IMR-90 (cell line): ENCODE data around the gene SPAG7. TPM values are rescaled to one million over a fixed set of nuclear protein-coding genes. Genes with fewer than 3 reads are reported as not detected.

Experiments
- ATAC-seq: fragments of 200-7000 bp; cut with Tn5 transposase; 2 replicates; pipeline ENCODE4 v1.9.1; 2020; ENCODE audit warnings: low read depth, mild to moderate bottlenecking, moderate library complexity
- BruUV-seq: library from RNA; stranded (reverse); fragments of 400-500 nt; replicated peaks from 2 replicates; lab custom pipeline; 2021; lab: Mats Ljungman, UMichigan
- CTCF ChIA-PET: fragments of 300-600 bp; formaldehyde crosslinking; extraction: SDS; loops from one replicate; lab custom pipeline; 2021; ENCODE audit warnings: antibody characterized with exemption; lab: Yijun Ruan, JAX
- POLR2A ChIA-PET: fragments of 300-600 bp; sonication (Branson Sonifier 250); formaldehyde crosslinking; loops from one replicate; lab custom pipeline; 2022; ENCODE audit warnings: antibody characterized with exemption; ENCODE audit not compliant: unreplicated experiment; lab: Charles Lee
- DNase-seq: peaks from one replicate; pipeline ENCODE4 v3.0.0; 2013
- H2AFZ ChIP-seq: replicated peaks from 2 replicates; pipeline ENCODE3; 2013; ENCODE audit warnings: low read length, mild to moderate bottlenecking; ENCODE audit not compliant: poor library complexity
- H2AK5ac ChIP-seq: 2 replicates; pipeline ENCODE4 v1.6.1; 2013; ENCODE audit warnings: low read depth, low read length, inconsistent platforms
- H2AK9ac ChIP-seq: replicated peaks from 2 replicates; pipeline ENCODE3; 2013; ENCODE audit warnings: mild to moderate bottlenecking, low read depth, low read length, moderate library complexity; ENCODE audit not compliant: poor library complexity
- H2BK120ac ChIP-seq: 2 replicates; pipeline ENCODE4 v1.6.1; 2013; ENCODE audit warnings: low read depth, low read length, inconsistent platforms
- H2BK15ac ChIP-seq: 3 replicates; pipeline ENCODE4 v1.6.1; 2013; ENCODE audit warnings: low read depth, low read length, inconsistent platforms
- H2BK20ac ChIP-seq: 2 replicates; pipeline ENCODE4 v1.6.1; 2013; ENCODE audit warnings: low read depth, mild to moderate bottlenecking, inconsistent platforms, low read length, moderate library complexity
- H2BK5ac ChIP-seq: 2 replicates; pipeline ENCODE4 v1.6.1; 2013; ENCODE audit warnings: mild to moderate bottlenecking, low read depth, low read length, inconsistent platforms; ENCODE audit not compliant: poor library complexity, severe bottlenecking
- H3K14ac ChIP-seq: replicated peaks from 2 replicates; pipeline ENCODE4 v1.6.1; 2013; ENCODE audit warnings: low read depth, low read length, inconsistent platforms
- H3K18ac ChIP-seq: 2 replicates; pipeline ENCODE4 v1.6.1; 2013; ENCODE audit warnings: low read depth, low read length, control low read depth
- H3K23ac ChIP-seq: 2 replicates; pipeline ENCODE4 v1.6.1; 2013; ENCODE audit warnings: low read depth, low read length, inconsistent platforms
- H3K27ac ChIP-seq: 2 replicates; pipeline ENCODE4 v1.5.1; 2013; ENCODE audit warnings: mild to moderate bottlenecking, control low read depth, low read length; ENCODE audit not compliant: insufficient read depth
- H3K27me3 ChIP-seq: 2 replicates; pipeline ENCODE4 v1.6.1; 2013; ENCODE audit warnings: low read length; ENCODE audit not compliant: control insufficient read depth, insufficient read depth
- H3K36me3 ChIP-seq: 2 replicates; pipeline ENCODE4 v1.6.1; 2013; ENCODE audit warnings: low read length, mixed read lengths; ENCODE audit not compliant: control insufficient read depth, insufficient read depth
- H3K4ac ChIP-seq: 2 replicates; pipeline ENCODE4 v1.6.1; 2013; ENCODE audit warnings: low read depth, low read length, inconsistent platforms
- H3K4me1 ChIP-seq: 2 replicates; pipeline ENCODE4 v1.6.1; 2013; ENCODE audit warnings: low read length, mixed read lengths; ENCODE audit not compliant: control insufficient read depth, insufficient read depth
- H3K4me2 ChIP-seq: 2 replicates; pipeline ENCODE4 v1.6.1; 2013; ENCODE audit warnings: low read depth, mild to moderate bottlenecking, control low read depth, low read length, moderate library complexity
- H3K4me3 ChIP-seq: 2 replicates; pipeline ENCODE4 v1.5.1; 2013; ENCODE audit warnings: low read depth, mild to moderate bottlenecking, control low read depth, low read length, moderate library complexity; ENCODE audit not compliant: insufficient read depth
- H3K56ac ChIP-seq: 2 replicates; pipeline ENCODE4 v1.6.1; 2013; ENCODE audit warnings: low read length, inconsistent platforms; ENCODE audit not compliant: insufficient read depth; ENCODE audit errors: extremely low read depth
- H3K79me1 ChIP-seq, 2 experiments: 2 replicates each; pipeline ENCODE4 v1.6.1; 2013; ENCODE audit warnings: low read length in 2 of 2, inconsistent platforms in 1 of 2, low read depth in 1 of 2
- H3K9ac ChIP-seq: 2 replicates; pipeline ENCODE4 v1.6.1; 2013; ENCODE audit warnings: low read depth, low read length, control low read depth
- H3K9me1 ChIP-seq: 2 replicates; pipeline ENCODE4 v1.6.1; 2013; ENCODE audit warnings: low read length, inconsistent platforms; ENCODE audit not compliant: insufficient read depth
- H3K9me3 ChIP-seq: 2 replicates; pipeline ENCODE4 v1.6.1; 2013; ENCODE audit warnings: low read length; ENCODE audit not compliant: control insufficient read depth, insufficient read depth
- H4K20me1 ChIP-seq: 2 replicates; pipeline ENCODE4 v1.6.1; 2013; ENCODE audit warnings: low read length, inconsistent platforms; ENCODE audit not compliant: insufficient read depth
- H4K5ac ChIP-seq: 2 replicates; pipeline ENCODE4 v1.6.1; 2013; ENCODE audit warnings: mild to moderate bottlenecking, low read depth, low read length, control low read depth
- H4K8ac ChIP-seq, 2 experiments: 2 replicates each; pipeline ENCODE4 v1.6.1; 2013; ENCODE audit warnings: low read depth in 2 of 2, low read length in 2 of 2, control low read depth in 1 of 2, inconsistent platforms in 1 of 2
- H4K91ac ChIP-seq: 2 replicates; pipeline ENCODE4 v1.6.1; 2013; ENCODE audit warnings: low read depth, low read length, inconsistent platforms; ENCODE audit not compliant: insufficient read depth
- BHLHE40 ChIP-seq: fragments of 150-350 bp; IDR thresholded peaks from 2 replicates; pipeline ENCODE4 v1.6.1; 2016; ENCODE audit warnings: mild to moderate bottlenecking, low read depth, low read length
- MAFK ChIP-seq: IDR thresholded peaks from 2 replicates; pipeline ENCODE4 v1.6.1; 2012; ENCODE audit warnings: low read depth, low read length, improper control_type of control experiment
- MXI1 ChIP-seq: IDR thresholded peaks from 2 replicates; pipeline ENCODE4 v1.6.1; 2012; ENCODE audit warnings: low read depth, mild to moderate bottlenecking, low read length, moderate library complexity, borderline replicate concordance
- NFE2L2 ChIP-seq: fragments of 150-350 bp; IDR thresholded peaks from 2 replicates; pipeline ENCODE4 v1.6.1; 2016; ENCODE audit warnings: low read depth, mild to moderate bottlenecking, low read length
- POLR2A ChIP-seq: IDR thresholded peaks from 2 replicates; pipeline ENCODE4 v1.6.1; 2012; ENCODE audit warnings: mild to moderate bottlenecking, low read depth, low read length
- RAD21 ChIP-seq: IDR thresholded peaks from 2 replicates; pipeline ENCODE4 v1.6.1; 2012; ENCODE audit warnings: low read length, improper control_type of control experiment
- RFX5 ChIP-seq: IDR thresholded peaks from 2 replicates; pipeline ENCODE4 v1.8.0; 2012; ENCODE audit warnings: low read depth, mild to moderate bottlenecking, low read length, moderate library complexity
- WGBS, 2 experiments: methylation state at CpG; one replicate each; pipeline versions ENCODE4 v1.1.5 to v1.1.7; 2013; ENCODE audit warnings: missing lambda C conversion rate in 2 of 2; ENCODE audit not compliant: insufficient read length in 1 of 2; ENCODE audit errors: extremely low coverage in 2 of 2; 5-methylcytosine and 5-hydroxymethylcytosine counted together
- dilution Hi-C: fragments of 300-500 bp; cut with HindIII; formaldehyde crosslinking; loops from one replicate; pipeline ENCODE4 v1.14.3; 2018; ENCODE audit warnings: low sequenced_read_pairs; ENCODE audit not compliant: unreplicated experiment
- in situ Hi-C: fragments of 300-500 bp; cut with MboI; formaldehyde crosslinking; loops from 3 replicates; pipeline ENCODE4 v1.14.3; 2019; ENCODE audit warnings: low sequenced_read_pairs, inconsistent platforms, mixed read lengths
- intact Hi-C: fragments of 100-400 bp; cut with micrococcal nuclease; formaldehyde crosslinking; loops from 2 replicates; pipeline ENCODE4 v1.10.0; 2022
- polyA plus RNA-seq, 3 experiments: library from polyadenylated mRNA; depleted of rRNA; stranded (reverse); fragments of >200 nt; gene quantifications; 2 replicates each; pipeline ENCODE4 v1.2.3, GENCODE V29; 2012; ENCODE audit warnings: low replicate concordance in 1 of 3
- total RNA-seq: library from RNA; depleted of rRNA; stranded (reverse); fragments of >200 nt; gene quantifications from 2 replicates; pipeline ENCODE4 v1.2.3, GENCODE V29; 2012

Gene SPAG7
- total and polyA plus RNA-seq, 2 of the 4 experiments (the other 2 are of a cell fraction) = 50.2 to 108 TPM

- ChIA-PET CTCF (no interaction called here), POLR2A (interaction anchor here (1.1 kb wide), 1 partner anchor 8 kb away, joined by 3 read pairs; no protein-coding TSS in a partner anchor)
- Histone ChIP-seq H4K8ac (no peak overlapping the region), H2AK5ac (no peak overlapping the region), H3K14ac (no peak overlapping the region), H2AFZ (no peak overlapping the region), H2BK5ac (no peak overlapping the region), H3K27me3 (no peaks in the 10 kb centered on the region), H3K36me3 (peaks cover 20% of the 10 kb centered on the region), H4K91ac (no peak overlapping the region), H3K9ac (no peak overlapping the region), H3K4me1 (peaks cover 9% of the 10 kb centered on the region), H3K56ac (no peak overlapping the region), H4K5ac (no peak overlapping the region), H3K27ac (no peak overlapping the region), H3K23ac (no peak overlapping the region), H3K18ac (no peak overlapping the region), H3K4me2 (no peak overlapping the region), H2AK9ac (no peak overlapping the region), H2BK20ac (no peak overlapping the region), H3K79me1 (peaks cover 3 to 23% of the 10 kb centered on the region in 2 experiments; a peak in 3 of 4 replicates), H2BK120ac (no peak overlapping the region), H3K4ac (no peak overlapping the region), H3K9me3 (no peaks in the 10 kb centered on the region), H3K4me3 (no peak overlapping the region), H3K9me1 (peaks cover 14% of the 10 kb centered on the region; the same call in 1 of the 2 replicates), H2BK15ac (no peak overlapping the region), H4K20me1 (no peaks in the 10 kb centered on the region)
- dilution Hi-C loops = no loop called here
- in situ Hi-C loops = no loop called here
- BruUV-seq = no TSS peak
- TF ChIP-seq POLR2A = no peak
- no peak for TF ChIP-seq BHLHE40
- TF ChIP-seq RFX5 = no peak
- TF ChIP-seq RAD21 = no peak
- TF ChIP-seq NFE2L2 = no peak
- no peak for TF ChIP-seq MAFK
- no peak for TF ChIP-seq MXI1
- intact Hi-C loops = no loop called here
- DNase-seq = no peak
- no peak for ATAC-seq
- WGBS, 2 experiments = 92% methylated on average over 2 of the region's 3 CpGs; no CpG with 5 or more reads in 1 of the 2 experiments
These were observed 9.5 kb downstream of the SPAG7 start for GRCh38 chr17:4958102-4958501.
